Activated T-helper 2 cell treated with anti-CD3 and anti-CD28 coated beads, Interferon-gamma antibody, Interleukin-2, Interleukin-4, amounts not matched to agents 10 μg/mL and 5 μg/mL and 100 μg/mL, durations not matched to agents 14 hours and 24 hours and 36 hours (primary cell): ENCODE data around the gene SYN1. TPM values are rescaled to one million over a fixed set of nuclear protein-coding genes. Genes with fewer than 3 reads are reported as not detected.

Experiments used
- DNase-seq: peaks from one replicate; pipeline ENCODE4 v3.0.0; 2021; ENCODE audit warnings: low spot score
- H3K27ac Mint-ChIP-seq: one replicate; pipeline ENCODE4 v1.8.0; 2021; ENCODE audit warnings: mixed read lengths
- H3K27me3 Mint-ChIP-seq: one replicate; pipeline ENCODE4 v1.8.0; 2021; ENCODE audit warnings: low read depth, mixed read lengths
- H3K36me3 Mint-ChIP-seq: one replicate; pipeline ENCODE4 v1.8.0; 2021; ENCODE audit warnings: low read depth, mixed read lengths
- H3K4me1 Mint-ChIP-seq: one replicate; pipeline ENCODE4 v1.8.0; 2021; ENCODE audit warnings: low read depth, mixed read lengths
- H3K4me3 Mint-ChIP-seq: one replicate; pipeline ENCODE4 v1.8.0; 2021; ENCODE audit warnings: low read depth, mild to moderate bottlenecking, moderate library complexity, mixed read lengths
- H3K9me3 Mint-ChIP-seq: one replicate; pipeline ENCODE4 v1.8.0; 2021; ENCODE audit warnings: mixed read lengths
- intact Hi-C: fragments of 100-400 bp; cut with micrococcal nuclease; formaldehyde crosslinking; loops from one replicate; pipeline ENCODE4 v1.15.1; 2023
- total RNA-seq: library from RNA; stranded (reverse); gene quantifications from 2 replicates; pipeline ENCODE4 v1.2.3, GENCODE V29; 2022

SYN1 gene
- total RNA-seq, 1 donor from 2014 or later = 0.21 TPM

- Mint-ChIP-seq H3K4me1 (peaks cover 23% of the 10 kb centered on the region), H3K27ac (no peak overlapping the region), H3K36me3 (peaks cover 10% of the 10 kb centered on the region), H3K9me3 (no peaks in the 10 kb centered on the region), H3K4me3 (no peak overlapping the region), H3K27me3 (no peaks in the 10 kb centered on the region)
- DNase-seq = no peak
- intact Hi-C loops = no loop called here
Observed at GRCh38 chrX:47585273-47585672, 34.4 kb downstream of the SYN1 start.

GRCh38 chrX:47584714-47585113, 34.9 kb downstream of the SYN1 start:
- no peak overlapping the region for H3K4me3 Mint-ChIP-seq
- intact Hi-C loops = no loop called here
- no peak for DNase-seq
- no peaks in the 10 kb centered on the region for H3K27me3 Mint-ChIP-seq
- H3K27ac Mint-ChIP-seq = no peak overlapping the region
- no peaks in the 10 kb centered on the region for H3K9me3 Mint-ChIP-seq
- H3K4me1 Mint-ChIP-seq = peaks cover 25% of the 10 kb centered on the region
- peaks cover 10% of the 10 kb centered on the region for H3K36me3 Mint-ChIP-seq

GRCh38 chrX:47583240-47583861, 36.3 kb downstream of the SYN1 start:
- DNase-seq = no peak
- no peaks in the 10 kb centered on the region for H3K9me3 Mint-ChIP-seq
- H3K4me1 Mint-ChIP-seq = peaks cover 33% of the 10 kb centered on the region

GRCh38 chrX:47581731-47582647, 37.7 kb downstream of the SYN1 start, which contains the start of gene TIMP1:
TSS of gene TIMP1 (plus strand) at chrX:47582436. CDS start at chrX:47583416, 980 bp downstream.
- Mint-ChIP-seq H3K36me3 (peaks cover 10% of the 10 kb centered on the region), H3K27ac (peak within 1 kb of the TSS; percentile 56), H3K4me3 (peak within 1 kb of the TSS; percentile 64), H3K4me1 (peaks cover 34% of the 10 kb centered on the region), H3K9me3 (no peaks in the 10 kb centered on the region), H3K27me3 (no peaks in the 10 kb centered on the region)
- peak; percentile 78 for DNase-seq
- intact Hi-C loops = loop anchor here (2.0 kb wide), 3 partner anchors 21 to 81 kb away; partner anchors contain the start of gene ARAF

More at GRCh38 chrX:47583240-47583861, 36.3 kb downstream of the SYN1 start:
- intact Hi-C loops = loop anchor here (2.0 kb wide), 3 partner anchors 23 to 79 kb away; partner anchors contain the start of gene ARAF
- peaks cover 10% of the 10 kb centered on the region for H3K36me3 Mint-ChIP-seq
- H3K27me3 Mint-ChIP-seq = no peaks in the 10 kb centered on the region
- no peak overlapping the region for H3K27ac Mint-ChIP-seq
- H3K4me3 Mint-ChIP-seq = peak overlapping the region; percentile 64

GRCh38 chrX:47579537-47579936, 40.1 kb downstream of the SYN1 start:
- Mint-ChIP-seq H3K4me3 (no peak overlapping the region), H3K27me3 (no peaks in the 10 kb centered on the region), H3K27ac (peak overlapping the region; percentile 62), H3K9me3 (no peaks in the 10 kb centered on the region), H3K4me1 (peaks cover 32% of the 10 kb centered on the region), H3K36me3 (peaks cover 6% of the 10 kb centered on the region)
- no peak for DNase-seq
- intact Hi-C loops = no loop called here

- H3K27me3 Mint-ChIP-seq = no peaks in the 10 kb centered on the region
- no peak for DNase-seq
- no peak overlapping the region for H3K4me3 Mint-ChIP-seq
- H3K9me3 Mint-ChIP-seq = no peaks in the 10 kb centered on the region
- H3K4me1 Mint-ChIP-seq = peaks cover 28% of the 10 kb centered on the region
- H3K27ac Mint-ChIP-seq = no peak overlapping the region
- H3K36me3 Mint-ChIP-seq = peaks cover 3% of the 10 kb centered on the region
- intact Hi-C loops = no loop called here
Observed at GRCh38 chrX:47578692-47579091, 41.0 kb downstream of the SYN1 start.

GRCh38 chrX:47577901-47578300, 41.8 kb downstream of the SYN1 start:
- no peak for DNase-seq
- Mint-ChIP-seq H3K4me1 (peaks cover 26% of the 10 kb centered on the region), H3K9me3 (no peaks in the 10 kb centered on the region), H3K4me3 (no peak overlapping the region), H3K36me3 (no peaks in the 10 kb centered on the region), H3K27me3 (no peaks in the 10 kb centered on the region), H3K27ac (no peak overlapping the region)
- intact Hi-C loops = no loop called here

- Mint-ChIP-seq H3K27me3 (no peaks in the 10 kb centered on the region), H3K4me3 (no peak overlapping the region), H3K27ac (no peak overlapping the region), H3K9me3 (no peaks in the 10 kb centered on the region), H3K4me1 (peaks cover 26% of the 10 kb centered on the region), H3K36me3 (peaks cover 4% of the 10 kb centered on the region)
- intact Hi-C loops = no loop called here
- no peak for DNase-seq
Observed at GRCh38 chrX:47577424-47577823, 42.2 kb downstream of the SYN1 start.

- H3K4me3 Mint-ChIP-seq = no peak overlapping the region
- H3K9me3 Mint-ChIP-seq = no peaks in the 10 kb centered on the region
- H3K4me1 Mint-ChIP-seq = peaks cover 18% of the 10 kb centered on the region
- H3K27ac Mint-ChIP-seq = no peak overlapping the region
- no peak for DNase-seq
- no peaks in the 10 kb centered on the region for H3K27me3 Mint-ChIP-seq
- intact Hi-C loops = no loop called here
- H3K36me3 Mint-ChIP-seq = peaks cover 14% of the 10 kb centered on the region
Observed at GRCh38 chrX:47576021-47576898, 43.4 kb downstream of the SYN1 start.

GRCh38 chrX:47574547-47575301, 44.9 kb downstream of the SYN1 start:
- Mint-ChIP-seq H3K9me3 (no peaks in the 10 kb centered on the region), H3K36me3 (peaks cover 26% of the 10 kb centered on the region), H3K27ac (no peak overlapping the region), H3K4me1 (peaks cover 12% of the 10 kb centered on the region), H3K27me3 (no peaks in the 10 kb centered on the region), H3K4me3 (no peak overlapping the region)
- DNase-seq = no peak
- intact Hi-C loops = no loop called here

GRCh38 chrX:47574076-47574546, 45.5 kb downstream of the SYN1 start:
- peaks cover 31% of the 10 kb centered on the region for H3K36me3 Mint-ChIP-seq

More at GRCh38 chrX:47574076-47574546, 45.5 kb downstream of the SYN1 start:
- no peaks in the 10 kb centered on the region for H3K9me3 Mint-ChIP-seq
- peaks cover 7% of the 10 kb centered on the region for H3K4me1 Mint-ChIP-seq
- no peaks in the 10 kb centered on the region for H3K27me3 Mint-ChIP-seq
- H3K4me3 Mint-ChIP-seq = no peak overlapping the region
- intact Hi-C loops = no loop called here
- no peak for DNase-seq
- H3K27ac Mint-ChIP-seq = no peak overlapping the region
